NCI-H1694 treated with DMSO at 0.1 percent for 48 hours (cell line): Measurements from ENCODE around the gene ANXA5.

ENCODE experiments used
- DNase-seq: peaks from one replicate; lab custom pipeline; 2025; lab: John Stamatoyannopoulos, UW

ANXA5 gene

DNA sequence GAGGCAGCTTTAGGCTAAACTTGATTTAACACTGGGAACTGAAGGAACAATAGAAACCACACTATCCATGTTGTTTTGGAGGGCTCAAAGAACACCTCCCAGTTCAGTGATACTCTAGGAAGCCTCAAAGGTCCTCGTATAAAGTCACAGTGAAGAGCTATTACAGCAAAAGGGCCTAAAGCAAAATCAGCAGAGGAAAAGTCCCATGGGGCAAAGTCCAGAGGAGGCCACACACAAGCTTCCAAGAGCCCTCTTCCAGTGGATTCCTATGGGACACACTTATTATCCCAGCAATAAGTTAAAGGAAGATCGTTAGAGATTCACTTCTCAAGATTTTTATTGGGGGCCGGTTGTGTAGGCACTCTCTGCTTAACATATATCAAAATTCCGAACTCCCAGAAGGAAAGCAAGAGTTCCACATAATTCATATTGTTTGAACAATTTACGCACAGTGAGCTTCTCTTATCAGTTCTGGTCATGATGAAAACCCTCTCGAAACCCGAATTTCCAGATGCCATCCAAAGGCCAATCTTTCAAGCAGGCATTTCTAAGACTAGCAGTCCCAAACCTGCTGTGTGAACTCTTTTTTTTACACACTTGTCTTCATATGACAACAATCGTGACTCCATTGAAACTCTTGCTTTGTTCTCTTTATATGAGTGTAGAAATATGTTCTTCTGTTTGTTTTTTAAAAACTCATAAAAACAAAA is 53.7 kb downstream of the ANXA5 start:
- DNase-seq = no peak

DNA sequence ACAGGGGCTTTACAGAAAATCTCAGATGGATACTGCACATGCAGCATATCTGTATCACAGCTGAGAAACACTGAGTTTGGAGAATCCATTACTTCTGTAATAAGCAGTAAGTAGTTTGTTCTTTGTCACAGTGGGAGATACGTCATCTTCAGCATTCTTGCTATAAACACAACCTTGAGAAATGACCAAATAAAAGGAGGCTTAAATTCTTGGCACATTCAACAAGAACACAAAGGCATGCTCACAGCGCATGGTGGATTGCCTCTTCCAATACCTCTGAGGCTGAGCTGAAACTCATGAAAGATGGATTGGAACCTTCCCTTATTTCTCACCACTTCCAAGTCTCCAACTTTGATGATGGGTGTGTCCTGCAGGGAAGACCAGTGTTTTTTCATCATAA is 54.5 kb downstream of the ANXA5 start:
- no peak for DNase-seq

GRCh38 chr4:121633653-121634052 is 63.1 kb downstream of the ANXA5 start:
- DNase-seq = no peak

DNA sequence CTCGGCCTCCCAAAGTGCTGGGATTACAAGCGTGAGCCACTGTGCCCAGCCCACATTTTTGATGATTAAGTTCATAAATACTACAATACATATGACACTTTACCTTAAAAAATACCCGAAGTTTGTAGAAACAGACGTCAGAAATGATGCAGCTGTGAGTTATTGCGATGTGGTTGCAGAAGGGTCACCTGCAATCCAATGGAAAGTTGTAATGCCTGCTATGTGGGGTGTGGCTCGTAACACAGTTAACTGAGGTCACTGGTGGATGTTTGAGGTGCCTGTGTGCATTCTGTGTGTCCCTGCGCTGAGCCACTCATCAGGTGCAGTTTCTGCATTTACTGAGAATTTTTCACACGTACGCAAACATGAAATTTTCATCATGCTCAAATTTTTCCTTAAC is 64.1 kb downstream of the ANXA5 start:
- no peak for DNase-seq
